Thyroid gland (tissue), 4 donors: Measurements from ENCODE around the gene TARBP2.

ENCODE experiments used
- CTCF ChIP-seq, 6 experiments: fragments of 200-600 bp in 3 of 6; fragments of 450-650 bp in 3 of 6; sonication (generic) in 3 of 6; IDR thresholded peaks; one replicate each; pipeline ENCODE4 v1.5.1; 2016 to 2019; ENCODE audit warnings: antibody characterized with exemption in 6 of 6, mild to moderate bottlenecking in 2 of 6, inconsistent platforms in 1 of 6, moderate library complexity in 1 of 6
- POLR2A ChIP-seq, 2 donors: fragments of 450-650 bp; IDR thresholded peaks; one replicate each; pipeline ENCODE4 v1.6.1; 2017; ENCODE audit warnings: antibody characterized with exemption in 2 of 2, mild to moderate bottlenecking in 2 of 2, moderate library complexity in 1 of 2

GRCh38 chr12:53493610-53494391 is 7.3 kb upstream of the TARBP2 start:
- TF ChIP-seq CTCF (IDR thresholded peaks at IDR 0.05) (no peak), POLR2A (IDR thresholded peaks at IDR 0.05) (no peak)
